ENCODE measurements around the gene FGFR3.

The FGFR3 gene

GRCh38 chr4:1792832-1793495, at the start of gene FGFR3:
Gene FGFR3, plus strand, starts transcription at chr4:1793293. Its CDS starts 642 bp downstream, at chr4:1793935.
- DNase-seq (ENCODE audit: low read depth) = no peak

GRCh38 chr4:1743551-1743950, 49.5 kb upstream of the FGFR3 start:
- no peak for DNase-seq (ENCODE audit: low read depth)

- DNase-seq (ENCODE audit: low read depth) = no peak
Measured at GRCh38 chr4:1743975-1744374, 49.1 kb upstream of the FGFR3 start.

- DNase-seq (ENCODE audit: low read depth) = no peak
Measured at GRCh38 chr4:1744552-1744951, 48.5 kb upstream of the FGFR3 start.

GRCh38 chr4:1745165-1745564, 47.9 kb upstream of the FGFR3 start:
- DNase-seq (ENCODE audit: low read depth) = no peak

- DNase-seq (ENCODE audit: low read depth) = no peak
Measured at GRCh38 chr4:1745697-1746096, 47.4 kb upstream of the FGFR3 start.

GRCh38 chr4:1746265-1746691, 46.8 kb upstream of the FGFR3 start:
- peak; percentile 48 for DNase-seq (ENCODE audit: low read depth)

- DNase-seq (ENCODE audit: low read depth) = no peak
Measured at GRCh38 chr4:1746919-1747602, 46.0 kb upstream of the FGFR3 start.

GRCh38 chr4:1747603-1747967, 45.5 kb upstream of the FGFR3 start:
- no peak for DNase-seq (ENCODE audit: low read depth)

- DNase-seq (ENCODE audit: low read depth) = peak; percentile 53
Measured at GRCh38 chr4:1748465-1748995, 44.6 kb upstream of the FGFR3 start.

GRCh38 chr4:1749370-1749769, 43.7 kb upstream of the FGFR3 start:
- no peak for DNase-seq (ENCODE audit: low read depth)

GRCh38 chr4:1749826-1750225, 43.3 kb upstream of the FGFR3 start:
- DNase-seq (ENCODE audit: low read depth) = no peak

- DNase-seq (ENCODE audit: low read depth) = no peak
Measured at GRCh38 chr4:1750381-1751154, 42.5 kb upstream of the FGFR3 start.

GRCh38 chr4:1751155-1751918, 41.8 kb upstream of the FGFR3 start:
- no peak for DNase-seq (ENCODE audit: low read depth)

- DNase-seq (ENCODE audit: low read depth) = no peak
Measured at GRCh38 chr4:1751919-1752283, 41.2 kb upstream of the FGFR3 start.

GRCh38 chr4:1752284-1753041, 40.6 kb upstream of the FGFR3 start:
- peak; percentile 55 for DNase-seq (ENCODE audit: low read depth)

GRCh38 chr4:1753294-1753696, 39.8 kb upstream of the FGFR3 start:
- no peak for DNase-seq (ENCODE audit: low read depth)

GRCh38 chr4:1753697-1754311, 39.3 kb upstream of the FGFR3 start:
- no peak for DNase-seq (ENCODE audit: low read depth)

GRCh38 chr4:1754336-1754735, 38.8 kb upstream of the FGFR3 start:
- no peak for DNase-seq (ENCODE audit: low read depth)

- no peak for DNase-seq (ENCODE audit: low read depth)
Measured at GRCh38 chr4:1755297-1755696, 37.8 kb upstream of the FGFR3 start.

GRCh38 chr4:1756079-1756478, 37.0 kb upstream of the FGFR3 start:
- DNase-seq (ENCODE audit: low read depth) = no peak

Measured in amniotic epithelial cell (primary cell).